Stimulated activated CD8-positive, alpha-beta memory T cell treated with anti-CD3 and anti-CD28 coated beads, Interleukin-12 subunit alpha, Interleukin-12 subunit beta, amount 100 ng/mL, for 24 hours (primary cell): Measurements from ENCODE around the gene ARHGAP10.

ENCODE experiments used
- DNase-seq: peaks from one replicate; pipeline ENCODE4 v3.0.0-alpha.2; 2020; ENCODE audit errors: extremely low read depth

Gene ARHGAP10

GRCh38 chr4:147768113-147768512 lies 36.2 kb downstream of the ARHGAP10 start:
- DNase-seq: no peak

- DNase-seq: no peak
Measured at GRCh38 chr4:147769386-147769785, 37.5 kb downstream of the ARHGAP10 start.

- no peak for DNase-seq
Measured at GRCh38 chr4:147770831-147771230, 38.9 kb downstream of the ARHGAP10 start.

GRCh38 chr4:147772056-147772455 lies 40.2 kb downstream of the ARHGAP10 start:
- DNase-seq: no peak

- DNase-seq: no peak
Measured at GRCh38 chr4:147772459-147772969, 40.6 kb downstream of the ARHGAP10 start.

- DNase-seq: no peak
Measured at GRCh38 chr4:147773261-147774184, 41.6 kb downstream of the ARHGAP10 start.

- DNase-seq: no peak
Measured at GRCh38 chr4:147776716-147777115, 44.8 kb downstream of the ARHGAP10 start.

- no peak for DNase-seq
Measured at GRCh38 chr4:147777456-147778091, 45.7 kb downstream of the ARHGAP10 start.

GRCh38 chr4:147778942-147779341 lies 47.1 kb downstream of the ARHGAP10 start:
- DNase-seq: no peak

GRCh38 chr4:147779451-147779850 lies 47.6 kb downstream of the ARHGAP10 start:
- DNase-seq: no peak

- no peak for DNase-seq
Measured at GRCh38 chr4:147780137-147780777, 48.4 kb downstream of the ARHGAP10 start.

- no peak for DNase-seq
Measured at GRCh38 chr4:147782087-147782781, 50.3 kb downstream of the ARHGAP10 start.

- no peak for DNase-seq
Measured at GRCh38 chr4:147785129-147785528, 53.2 kb downstream of the ARHGAP10 start.

- DNase-seq: no peak
Measured at GRCh38 chr4:147786031-147786430, 54.1 kb downstream of the ARHGAP10 start.

GRCh38 chr4:147786531-147786930 lies 54.6 kb downstream of the ARHGAP10 start:
- no peak for DNase-seq

- DNase-seq: no peak
Measured at GRCh38 chr4:147787204-147787603, 55.3 kb downstream of the ARHGAP10 start.

GRCh38 chr4:147788791-147789190 lies 56.9 kb downstream of the ARHGAP10 start:
- no peak for DNase-seq

- no peak for DNase-seq
Measured at GRCh38 chr4:147789596-147789995, 57.7 kb downstream of the ARHGAP10 start.

- DNase-seq: no peak
Measured at GRCh38 chr4:147790412-147790811, 58.5 kb downstream of the ARHGAP10 start.

GRCh38 chr4:147791341-147791740 lies 59.5 kb downstream of the ARHGAP10 start:
- DNase-seq: no peak

GRCh38 chr4:147791865-147792264 lies 60.0 kb downstream of the ARHGAP10 start:
- DNase-seq: no peak
